Testis (tissue), 3 donors: Measurements from ENCODE around the gene DCAF12. TPM values are rescaled to one million over a fixed set of nuclear protein-coding genes. Genes with fewer than 3 reads are reported as not detected.
A peak's percentile ranks its signal among the peaks of the same experiment; 100 is the strongest.

ENCODE experiments used
- DNase-seq: peaks from one replicate; pipeline ENCODE4 v3.0.0-alpha.2; 2019
- H3K27ac ChIP-seq, 2 donors: fragments of 200-600 bp; sonication (generic); one replicate each; pipeline ENCODE4 v1.5.1; 2019
- H3K27me3 ChIP-seq: fragments of 200-600 bp; sonication (generic); one replicate; pipeline ENCODE4 v1.5.1; 2019
- H3K36me3 ChIP-seq: fragments of 200-600 bp; sonication (generic); one replicate; pipeline ENCODE4 v1.5.1; 2017; ENCODE audit warnings: low read depth; ENCODE audit errors: missing control alignments
- H3K4me1 ChIP-seq: fragments of 200-600 bp; sonication (generic); one replicate; pipeline ENCODE4 v1.5.1; 2019
- H3K4me3 ChIP-seq, 2 donors: fragments of 200-600 bp; sonication (generic); one replicate each; pipeline ENCODE4 v1.5.1; 2017 to 2019
- H3K9me3 ChIP-seq: fragments of 200-600 bp; sonication (generic); one replicate; pipeline ENCODE4 v1.5.1; 2017
- POLR2A ChIP-seq: fragments of 450-650 bp; IDR thresholded peaks from one replicate; pipeline ENCODE4 v1.6.1; 2017; ENCODE audit warnings: antibody characterized with exemption, mild to moderate bottlenecking, moderate library complexity
- WGBS, 2 donors: methylation state at CpG; one replicate each; pipeline ENCODE4 v1.1.5; 2018; 5-methylcytosine and 5-hydroxymethylcytosine counted together
- intact Hi-C: fragments of 100-400 bp; cut with DNase I; formaldehyde crosslinking; loops from one replicate; pipeline ENCODE4 v1.15.1; 2023; ENCODE audit warnings: low total_unique reads
- polyA plus RNA-seq: library from polyadenylated mRNA; stranded (reverse); fragments of 350-450 nt; fragmentation: Illumina TruSeq; extraction: RNeasy Lipid Tissue Mini Kit (QIAGEN cat#74804); gene quantifications from one replicate; pipeline ENCODE4 v1.2.3, GENCODE V29; 2014; ENCODE audit warnings: low read depth, low replicate concordance; ENCODE audit not compliant: insufficient read depth
- total RNA-seq, 2 donors: library from RNA; depleted of rRNA; stranded (reverse); fragments of >200 nt; gene quantifications; one replicate each; pipeline ENCODE4 v1.2.3, GENCODE V29; 2016
- TF ChIP-seq, protein P1 (sequence below), 3 experiments: fragments of 450-650 bp in 2 of 3; fragments of 200-600 bp in 1 of 3; sonication (generic) in 1 of 3; IDR thresholded peaks; one replicate each; pipeline ENCODE4 v1.5.1; 2016 to 2019; ENCODE audit warnings: antibody characterized with exemption in 3 of 3, mild to moderate bottlenecking in 2 of 3, moderate library complexity in 1 of 3

Gene DCAF12
- total and polyA plus RNA-seq, 3 donors from 2014 or later = 99.3 to 169 (median 120) TPM

DNA sequence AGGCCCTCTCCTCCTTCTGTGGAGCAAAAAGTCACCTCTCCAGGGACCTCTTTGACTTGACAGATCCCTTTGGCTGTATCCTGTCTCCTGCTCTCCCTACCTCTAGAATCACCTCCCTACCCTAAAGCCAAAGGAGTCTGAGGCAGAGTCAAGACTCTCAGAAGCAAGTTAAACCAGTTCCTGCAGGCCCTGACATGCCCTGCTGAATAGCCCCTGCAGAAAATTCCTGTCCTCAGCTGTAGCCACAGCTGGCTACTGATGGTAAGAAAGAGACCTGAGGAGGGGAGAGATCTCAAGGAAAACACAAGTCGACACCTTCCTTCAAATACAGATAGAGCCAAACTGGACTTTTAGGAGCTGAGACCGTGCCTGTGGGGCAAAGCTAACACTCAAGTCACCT is 54.1 kb downstream of the DCAF12 start:
- Histone ChIP-seq H3K4me1 (peaks cover 13% of the 10 kb centered on the region), H3K27ac (peak overlapping the region; percentile 71 to 78), H3K36me3 (no peaks in the 10 kb centered on the region), H3K27me3 (no peaks in the 10 kb centered on the region), H3K9me3 (no peaks in the 10 kb centered on the region), H3K4me3 (no peak overlapping the region)
- intact Hi-C loops = no loop called here
- DNase-seq = no peak
- TF ChIP-seq, protein P1, sequence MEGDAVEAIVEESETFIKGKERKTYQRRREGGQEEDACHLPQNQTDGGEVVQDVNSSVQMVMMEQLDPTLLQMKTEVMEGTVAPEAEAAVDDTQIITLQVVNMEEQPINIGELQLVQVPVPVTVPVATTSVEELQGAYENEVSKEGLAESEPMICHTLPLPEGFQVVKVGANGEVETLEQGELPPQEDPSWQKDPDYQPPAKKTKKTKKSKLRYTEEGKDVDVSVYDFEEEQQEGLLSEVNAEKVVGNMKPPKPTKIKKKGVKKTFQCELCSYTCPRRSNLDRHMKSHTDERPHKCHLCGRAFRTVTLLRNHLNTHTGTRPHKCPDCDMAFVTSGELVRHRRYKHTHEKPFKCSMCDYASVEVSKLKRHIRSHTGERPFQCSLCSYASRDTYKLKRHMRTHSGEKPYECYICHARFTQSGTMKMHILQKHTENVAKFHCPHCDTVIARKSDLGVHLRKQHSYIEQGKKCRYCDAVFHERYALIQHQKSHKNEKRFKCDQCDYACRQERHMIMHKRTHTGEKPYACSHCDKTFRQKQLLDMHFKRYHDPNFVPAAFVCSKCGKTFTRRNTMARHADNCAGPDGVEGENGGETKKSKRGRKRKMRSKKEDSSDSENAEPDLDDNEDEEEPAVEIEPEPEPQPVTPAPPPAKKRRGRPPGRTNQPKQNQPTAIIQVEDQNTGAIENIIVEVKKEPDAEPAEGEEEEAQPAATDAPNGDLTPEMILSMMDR (IDR thresholded peaks at IDR 0.05) = no peak
- no peak for TF ChIP-seq POLR2A
- WGBS, 2 donors = 61% methylated on average over 2 of the region's 2 CpGs; no CpG with 5 or more reads in 1 of the 2 donors

DNA sequence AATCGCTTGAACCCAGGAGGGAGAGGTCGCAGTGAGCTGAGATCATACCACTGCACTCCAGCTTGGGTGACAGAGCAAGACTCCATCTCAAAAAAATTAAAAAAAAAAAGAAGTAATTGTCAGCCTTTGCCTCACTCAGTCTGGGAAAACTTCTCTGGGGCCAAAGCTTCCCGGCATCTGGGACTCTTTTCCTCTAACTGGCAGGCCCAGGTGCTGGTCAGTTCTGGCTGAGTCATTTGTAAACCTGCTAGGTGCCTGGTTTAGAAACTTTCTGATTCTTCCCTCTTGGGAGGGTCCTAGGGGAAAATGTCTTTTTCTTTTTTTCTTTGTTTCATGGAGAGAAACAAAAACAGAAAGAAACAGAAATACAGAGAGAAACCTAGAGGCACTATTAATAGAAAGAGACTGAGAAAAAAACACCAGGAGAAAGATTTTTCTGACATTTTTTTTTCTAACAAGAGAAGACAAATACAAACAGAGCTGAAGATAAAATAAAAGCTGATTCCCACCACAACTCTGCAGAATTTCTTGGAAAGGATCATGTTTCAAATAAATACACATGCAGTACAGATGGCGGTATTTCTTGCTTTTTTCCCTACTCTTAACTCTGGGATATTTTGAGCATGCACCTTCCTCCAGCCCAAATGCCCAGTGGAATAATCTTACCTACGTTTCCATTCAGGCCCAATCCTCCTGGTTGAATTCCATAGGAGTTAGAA is 55.7 kb downstream of the DCAF12 start:
- Histone ChIP-seq H3K9me3 (no peaks in the 10 kb centered on the region), H3K4me1 (peaks cover 13% of the 10 kb centered on the region), H3K27me3 (no peaks in the 10 kb centered on the region), H3K36me3 (no peaks in the 10 kb centered on the region), H3K4me3 (no peak overlapping the region), H3K27ac (peak overlapping the region; percentile 41 to 60)
- 49 to 50% methylated on average over 5 of the region's 5 CpGs for WGBS, 2 donors
- DNase-seq = no peak
- no peak for TF ChIP-seq POLR2A
- TF ChIP-seq, protein P1 (IDR thresholded peaks at IDR 0.05) = no peak
- intact Hi-C loops = no loop called here

DNA sequence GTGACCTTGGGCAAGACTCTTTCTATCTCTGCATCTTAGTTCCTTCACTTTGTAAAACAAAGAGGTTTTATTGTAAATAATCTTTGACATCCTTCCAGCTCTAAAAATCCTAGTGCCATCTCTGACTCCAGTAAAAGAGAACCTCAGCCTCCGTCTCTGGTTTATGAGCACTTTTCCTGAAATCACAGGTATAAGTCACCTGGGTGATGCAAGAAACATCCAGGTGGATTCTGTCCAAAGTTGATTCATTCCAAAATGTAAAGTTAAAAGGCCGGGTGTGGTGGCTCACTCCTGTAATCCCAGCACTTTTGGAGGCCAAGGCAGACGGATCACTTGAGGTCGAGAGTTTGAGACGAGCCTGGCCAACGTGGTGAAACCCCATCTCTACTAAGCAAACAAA is 56.7 kb downstream of the DCAF12 start:
- H3K27ac ChIP-seq = no peak overlapping the region
- TF ChIP-seq POLR2A = no peak
- TF ChIP-seq, protein P1 (IDR thresholded peaks at IDR 0.05) = no peak

DNA sequence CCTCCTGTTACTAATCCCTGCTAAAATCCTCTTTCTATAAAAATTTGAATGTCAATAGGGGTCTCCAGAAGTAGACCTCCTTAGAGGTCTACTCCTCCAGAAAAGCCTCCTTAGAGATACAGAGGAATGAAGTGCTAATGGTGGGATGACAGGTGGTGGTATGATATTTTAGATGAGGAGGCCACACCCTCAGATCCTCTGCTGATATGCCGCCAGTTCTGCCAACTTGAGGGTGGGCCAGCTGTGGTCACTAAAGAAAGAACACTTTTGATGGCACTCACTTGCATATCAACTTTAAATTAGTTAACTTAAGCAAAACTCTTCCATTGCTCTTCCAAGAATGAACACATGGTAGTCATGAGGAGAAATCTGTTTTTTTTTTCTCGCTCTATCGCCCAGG is 61.0 kb downstream of the DCAF12 start:
- Histone ChIP-seq H3K27ac (no peak overlapping the region), H3K9me3 (no peaks in the 10 kb centered on the region), H3K4me3 (no peak overlapping the region), H3K4me1 (no peaks in the 10 kb centered on the region), H3K27me3 (no peaks in the 10 kb centered on the region), H3K36me3 (no peaks in the 10 kb centered on the region)
- WGBS, 2 donors = 88 to 91% methylated on average over 3 of the region's 3 CpGs
- DNase-seq = no peak
- TF ChIP-seq, protein P1 (IDR thresholded peaks at IDR 0.05) = no peak
- no peak for TF ChIP-seq POLR2A
- intact Hi-C loops = no loop called here

More for the DNA sequence above, 56.7 kb downstream of the DCAF12 start:
- intact Hi-C loops = no loop called here
- Histone ChIP-seq H3K9me3 (no peaks in the 10 kb centered on the region), H3K27me3 (no peaks in the 10 kb centered on the region), H3K36me3 (no peaks in the 10 kb centered on the region), H3K4me1 (peaks cover 13% of the 10 kb centered on the region), H3K4me3 (no peak overlapping the region)
- no peak for DNase-seq
- WGBS, 2 donors = 79 to 82% methylated on average over 6 of the region's 6 CpGs

DNA sequence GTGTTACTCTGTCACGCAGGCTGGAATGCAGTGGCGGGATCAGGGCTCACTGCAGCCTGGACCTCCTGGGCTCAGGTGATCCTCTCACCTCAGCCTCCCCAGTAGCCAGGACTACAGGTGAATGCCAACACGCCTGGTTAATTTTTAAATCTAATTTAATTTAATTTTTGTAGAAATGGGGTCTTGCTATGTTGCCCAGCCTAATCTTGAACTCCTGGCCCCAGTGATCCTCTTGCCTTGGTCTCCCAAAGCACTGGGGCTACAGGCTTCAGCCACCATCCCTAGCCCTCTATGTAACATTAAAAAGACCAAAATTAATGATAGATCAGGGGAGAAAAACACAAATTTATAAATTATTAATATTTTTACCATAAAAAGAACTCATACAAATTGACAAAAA is 66.5 kb downstream of the DCAF12 start:
- no peaks in the 10 kb centered on the region for H3K4me1 ChIP-seq
- no peaks in the 10 kb centered on the region for H3K36me3 ChIP-seq
- no peak for TF ChIP-seq POLR2A
- TF ChIP-seq, protein P1 (IDR thresholded peaks at IDR 0.05) = no peak
- no peaks in the 10 kb centered on the region for H3K27me3 ChIP-seq
- H3K4me3 ChIP-seq = no peak overlapping the region
- H3K9me3 ChIP-seq = no peaks in the 10 kb centered on the region
- H3K27ac ChIP-seq = no peak overlapping the region
- intact Hi-C loops = no loop called here
- 83 to 85% methylated on average over 3 of the region's 3 CpGs for WGBS, 2 donors
- no peak for DNase-seq
